Lower lobe of right lung (tissue), 2 donors: ENCODE data around the gene DNAJC1. TPM values are rescaled to one million over a fixed set of nuclear protein-coding genes. Genes with fewer than 3 reads are reported as not detected.

Source experiments
- ATAC-seq, 2 donors: fragments of 200-7000 bp; cut with Tn5 transposase; one replicate each; pipeline ENCODE4 v1.9.1; 2020 to 2022; ENCODE audit warnings: mild to moderate bottlenecking in 2 of 2, moderate library complexity in 2 of 2
- DNase-seq: peaks from one replicate; pipeline ENCODE4 v3.0.0-alpha.2; 2020
- H3K27ac ChIP-seq: fragments of 200-600 bp; one replicate; pipeline ENCODE4 v1.8.0; 2022
- H3K27me3 ChIP-seq: fragments of 200-600 bp; one replicate; pipeline ENCODE4 v1.8.0; 2022; ENCODE audit warnings: low read depth
- H3K36me3 ChIP-seq: fragments of 200-600 bp; one replicate; pipeline ENCODE4 v1.8.0; 2022; ENCODE audit warnings: mild to moderate bottlenecking
- H3K4me1 ChIP-seq: fragments of 200-600 bp; one replicate; pipeline ENCODE4 v1.8.0; 2022
- H3K4me3 ChIP-seq: fragments of 200-600 bp; one replicate; pipeline ENCODE4 v1.8.0; 2022; ENCODE audit warnings: mild to moderate bottlenecking
- H3K9me3 ChIP-seq: fragments of 200-600 bp; one replicate; pipeline ENCODE4 v1.8.0; 2022
- CTCF ChIP-seq: fragments of 200-600 bp; IDR thresholded peaks from one replicate; pipeline ENCODE4 v1.8.0; 2022; ENCODE audit warnings: antibody characterized with exemption, mild to moderate bottlenecking
- intact Hi-C: fragments of 100-400 bp; cut with DNase I; formaldehyde crosslinking; loops from one replicate; pipeline ENCODE4 v1.11.0; 2022
- total RNA-seq: library from RNA; stranded (reverse); fragmentation: NEBNext Ultra II Directional; extraction: Animal tissue kit (Norgen Biotek cat#: 25700); gene quantifications from one replicate; pipeline ENCODE4 v1.2.1, GENCODE V29; 2021
- donor health status: DM: no; HTN: yes; CAD: no; lungs with severe emphysema.

DNAJC1 gene
- total RNA-seq, 1 donor from 2014 or later: 32.5 TPM

GRCh38 chr10:21803374-21803773 is 200.2 kb downstream of the DNAJC1 start:
- no peak for DNase-seq
- ATAC-seq: no peak
- no peaks in the 10 kb centered on the region for H3K9me3 ChIP-seq
- intact Hi-C loops: no loop called here
- TF ChIP-seq CTCF: no peak
- no peak overlapping the region for H3K27ac ChIP-seq
- H3K36me3 ChIP-seq: no peaks in the 10 kb centered on the region
- no peaks in the 10 kb centered on the region for H3K4me1 ChIP-seq
- no peaks in the 10 kb centered on the region for H3K27me3 ChIP-seq
- H3K4me3 ChIP-seq: no peak overlapping the region

GRCh38 chr10:21801609-21802008 is 201.9 kb downstream of the DNAJC1 start:
- no peak overlapping the region for H3K4me3 ChIP-seq
- intact Hi-C loops: no loop called here
- ATAC-seq (no peak), DNase-seq (no peak)
- TF ChIP-seq CTCF: no peak
- no peaks in the 10 kb centered on the region for H3K4me1 ChIP-seq
- H3K27ac ChIP-seq: no peak overlapping the region
- H3K9me3 ChIP-seq: no peaks in the 10 kb centered on the region
- H3K27me3 ChIP-seq: no peaks in the 10 kb centered on the region
- H3K36me3 ChIP-seq: no peaks in the 10 kb centered on the region

GRCh38 chr10:21797984-21798765 is 205.4 kb downstream of the DNAJC1 start:
- no peak for DNase-seq

GRCh38 chr10:21797533-21797932 is 206.0 kb downstream of the DNAJC1 start:
- H3K36me3 ChIP-seq: no peaks in the 10 kb centered on the region
- TF ChIP-seq CTCF: no peak

More at GRCh38 chr10:21797984-21798765, 205.4 kb downstream of the DNAJC1 start:
- intact Hi-C loops: no loop called here
- Histone ChIP-seq H3K9me3 (no peaks in the 10 kb centered on the region), H3K4me1 (no peaks in the 10 kb centered on the region), H3K36me3 (no peaks in the 10 kb centered on the region), H3K27ac (no peak overlapping the region), H3K4me3 (no peak overlapping the region), H3K27me3 (no peaks in the 10 kb centered on the region)
- TF ChIP-seq CTCF: no peak
- no peak for ATAC-seq

GRCh38 chr10:21791276-21791675 is 212.3 kb downstream of the DNAJC1 start:
- DNase-seq (no peak), ATAC-seq (no peak)
- Histone ChIP-seq H3K27ac (no peak overlapping the region), H3K9me3 (peaks cover 6% of the 10 kb centered on the region), H3K4me3 (no peak overlapping the region), H3K4me1 (no peaks in the 10 kb centered on the region), H3K36me3 (no peaks in the 10 kb centered on the region), H3K27me3 (no peaks in the 10 kb centered on the region)
- intact Hi-C loops: no loop called here
- TF ChIP-seq CTCF: no peak

More at GRCh38 chr10:21797533-21797932, 206.0 kb downstream of the DNAJC1 start:
- no peaks in the 10 kb centered on the region for H3K4me1 ChIP-seq
- no peak overlapping the region for H3K27ac ChIP-seq
- no peaks in the 10 kb centered on the region for H3K9me3 ChIP-seq
- no peak overlapping the region for H3K4me3 ChIP-seq
- DNase-seq (no peak), ATAC-seq (no peak)
- H3K27me3 ChIP-seq: no peaks in the 10 kb centered on the region
- intact Hi-C loops: no loop called here
